PC-9 (cell line): ENCODE results near the gene RNASE4.

Source experiments
- EZH2 ChIP-seq: fragments of 200-600 bp; sonication (generic); IDR thresholded peaks from 2 replicates; pipeline ENCODE4 v1.8.0; 2017; ENCODE audit warnings: antibody characterized with exemption, low read depth
- TF ChIP-seq, protein P1 (sequence below): fragments of 200-600 bp; sonication (generic); conservative IDR thresholded peaks from 2 replicates; pipeline ENCODE4 v1.6.1; 2017; ENCODE audit warnings: mixed run types, antibody characterized with exemption, mild to moderate bottlenecking, moderate library complexity

GRCh38 chr14:20686386-20687143 is 2.2 kb downstream of the RNASE4 start:
- TF ChIP-seq, protein P1, sequence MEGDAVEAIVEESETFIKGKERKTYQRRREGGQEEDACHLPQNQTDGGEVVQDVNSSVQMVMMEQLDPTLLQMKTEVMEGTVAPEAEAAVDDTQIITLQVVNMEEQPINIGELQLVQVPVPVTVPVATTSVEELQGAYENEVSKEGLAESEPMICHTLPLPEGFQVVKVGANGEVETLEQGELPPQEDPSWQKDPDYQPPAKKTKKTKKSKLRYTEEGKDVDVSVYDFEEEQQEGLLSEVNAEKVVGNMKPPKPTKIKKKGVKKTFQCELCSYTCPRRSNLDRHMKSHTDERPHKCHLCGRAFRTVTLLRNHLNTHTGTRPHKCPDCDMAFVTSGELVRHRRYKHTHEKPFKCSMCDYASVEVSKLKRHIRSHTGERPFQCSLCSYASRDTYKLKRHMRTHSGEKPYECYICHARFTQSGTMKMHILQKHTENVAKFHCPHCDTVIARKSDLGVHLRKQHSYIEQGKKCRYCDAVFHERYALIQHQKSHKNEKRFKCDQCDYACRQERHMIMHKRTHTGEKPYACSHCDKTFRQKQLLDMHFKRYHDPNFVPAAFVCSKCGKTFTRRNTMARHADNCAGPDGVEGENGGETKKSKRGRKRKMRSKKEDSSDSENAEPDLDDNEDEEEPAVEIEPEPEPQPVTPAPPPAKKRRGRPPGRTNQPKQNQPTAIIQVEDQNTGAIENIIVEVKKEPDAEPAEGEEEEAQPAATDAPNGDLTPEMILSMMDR = no peak
- TF ChIP-seq EZH2 = no peak
